Activated naive CD4-positive, alpha-beta T cell treated with anti-CD3 and anti-CD28 coated beads, Interleukin-2, amount 10 ng/mL, durations not matched to agents 7 days and 5 days (primary cell): ENCODE data around the gene TMEM247.

Source experiments
- CTCF ChIA-PET: fragments of 350-600 bp; sonication (Branson Sonifier 250); formaldehyde crosslinking; loops from one replicate; lab custom pipeline; 2021; ENCODE audit warnings: antibody characterized with exemption; lab: Charles Lee
- DNase-seq: peaks from one replicate; pipeline ENCODE4 v3.0.0-alpha.2; 2020
- H3K27ac Mint-ChIP-seq: one replicate; pipeline ENCODE4 v1.8.0; 2021; ENCODE audit warnings: mild to moderate bottlenecking, moderate library complexity, mixed read lengths
- H3K27me3 Mint-ChIP-seq: one replicate; pipeline ENCODE4 v1.8.0; 2021; ENCODE audit warnings: mild to moderate bottlenecking, mixed read lengths
- H3K36me3 Mint-ChIP-seq: one replicate; pipeline ENCODE4 v1.8.0; 2021; ENCODE audit warnings: mixed read lengths
- H3K4me1 Mint-ChIP-seq: one replicate; pipeline ENCODE4 v1.8.0; 2021; ENCODE audit warnings: mixed read lengths
- H3K4me3 Mint-ChIP-seq: one replicate; pipeline ENCODE4 v1.8.0; 2021; ENCODE audit warnings: mild to moderate bottlenecking, moderate library complexity, mixed read lengths
- H3K9me3 Mint-ChIP-seq: one replicate; pipeline ENCODE4 v1.8.0; 2021; ENCODE audit warnings: mixed read lengths

Gene TMEM247

DNA sequence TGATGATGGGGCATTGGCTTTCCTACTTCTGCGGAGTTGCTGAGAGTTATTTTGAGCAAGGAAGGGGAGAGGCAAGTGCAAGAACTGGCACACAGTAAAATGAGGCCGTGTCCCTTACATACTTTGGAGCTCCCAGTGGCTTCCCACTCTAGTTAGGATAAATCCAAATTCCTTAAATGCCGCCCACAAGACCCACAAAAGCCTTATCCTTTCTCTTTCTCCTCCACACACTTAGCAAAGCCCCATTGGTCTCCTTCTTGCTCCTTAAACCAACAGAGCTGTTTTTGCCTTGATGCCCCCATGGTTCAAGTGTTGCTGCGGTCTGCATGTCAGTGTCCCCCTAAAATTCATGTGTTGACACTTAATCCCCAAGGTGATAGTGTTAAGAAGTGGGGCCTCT lies 24.3 kb downstream of the TMEM247 start:
- Mint-ChIP-seq H3K27ac (no peak overlapping the region), H3K27me3 (peaks cover 10% of the 10 kb centered on the region), H3K4me3 (no peak overlapping the region), H3K36me3 (no peaks in the 10 kb centered on the region), H3K4me1 (peaks cover 15% of the 10 kb centered on the region), H3K9me3 (no peaks in the 10 kb centered on the region)
- no peak for DNase-seq
- CTCF ChIA-PET, result interaction anchor here (1.0 kb wide), 1 partner anchor 36 kb away, joined by 3 read pairs; no protein-coding TSS in a partner anchor

DNA sequence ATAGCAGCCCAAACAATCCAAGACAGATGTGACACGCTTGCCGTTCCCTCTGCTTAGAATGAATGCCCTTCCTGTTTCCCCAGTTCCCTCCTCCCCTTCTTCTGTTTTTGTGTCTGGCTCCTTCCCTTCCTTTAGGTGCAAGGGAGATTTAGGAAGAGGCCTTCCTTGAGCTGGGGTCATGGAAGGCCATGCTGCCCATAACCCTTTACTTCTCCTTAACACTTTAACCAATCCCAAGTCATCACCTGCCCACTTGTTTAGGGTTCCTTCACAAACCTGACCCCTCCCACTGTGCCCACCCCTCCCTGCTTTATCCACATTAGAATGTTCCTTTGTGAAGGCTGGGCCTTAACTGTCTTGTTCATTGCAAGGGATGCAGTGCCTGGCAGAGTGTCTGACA lies 24.9 kb downstream of the TMEM247 start:
- CTCF ChIA-PET, result no interaction called here
- H3K27ac Mint-ChIP-seq, result no peak overlapping the region

GRCh38 chr2:46504685-46505471 lies 25.5 kb downstream of the TMEM247 start:
- Mint-ChIP-seq H3K27me3 (peaks cover 4% of the 10 kb centered on the region), H3K4me3 (no peak overlapping the region), H3K4me1 (peaks cover 9% of the 10 kb centered on the region), H3K36me3 (no peaks in the 10 kb centered on the region), H3K27ac (no peak overlapping the region), H3K9me3 (no peaks in the 10 kb centered on the region)
- DNase-seq, result no peak
- CTCF ChIA-PET, result no interaction called here

More for the DNA sequence above, 24.9 kb downstream of the TMEM247 start:
- H3K27me3 Mint-ChIP-seq, result peaks cover 10% of the 10 kb centered on the region
- H3K9me3 Mint-ChIP-seq, result no peaks in the 10 kb centered on the region
- H3K36me3 Mint-ChIP-seq, result no peaks in the 10 kb centered on the region
- peaks cover 14% of the 10 kb centered on the region for H3K4me1 Mint-ChIP-seq
- DNase-seq, result no peak
- no peak overlapping the region for H3K4me3 Mint-ChIP-seq

DNA sequence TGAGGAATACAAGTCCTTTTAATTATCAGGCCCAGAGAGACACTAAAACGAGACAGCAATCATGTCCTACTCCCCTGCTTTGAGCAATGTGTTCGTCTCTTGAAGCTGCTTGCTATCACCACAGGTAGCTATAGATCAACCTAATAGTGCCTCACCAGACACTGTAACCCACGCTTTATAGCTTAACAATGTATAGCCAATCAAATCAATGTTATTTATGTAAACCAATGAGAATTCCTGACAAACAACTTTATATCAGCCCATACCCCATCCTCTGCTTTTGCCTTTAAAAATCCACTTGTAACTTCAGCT lies 26.1 kb downstream of the TMEM247 start:
- no peak overlapping the region for H3K4me3 Mint-ChIP-seq
- no peaks in the 10 kb centered on the region for H3K36me3 Mint-ChIP-seq
- CTCF ChIA-PET, result no interaction called here
- H3K27me3 Mint-ChIP-seq, result no peaks in the 10 kb centered on the region
- H3K27ac Mint-ChIP-seq, result no peak overlapping the region
- H3K9me3 Mint-ChIP-seq, result no peaks in the 10 kb centered on the region
- no peak for DNase-seq
- H3K4me1 Mint-ChIP-seq, result peaks cover 3% of the 10 kb centered on the region

- Mint-ChIP-seq H3K27me3 (no peaks in the 10 kb centered on the region), H3K36me3 (no peaks in the 10 kb centered on the region), H3K9me3 (no peaks in the 10 kb centered on the region), H3K4me3 (no peak overlapping the region), H3K27ac (no peak overlapping the region), H3K4me1 (peaks cover 3% of the 10 kb centered on the region)
- CTCF ChIA-PET, result no interaction called here
- no peak for DNase-seq
These were observed 26.9 kb downstream of the TMEM247 start for GRCh38 chr2:46506131-46506706.

DNA sequence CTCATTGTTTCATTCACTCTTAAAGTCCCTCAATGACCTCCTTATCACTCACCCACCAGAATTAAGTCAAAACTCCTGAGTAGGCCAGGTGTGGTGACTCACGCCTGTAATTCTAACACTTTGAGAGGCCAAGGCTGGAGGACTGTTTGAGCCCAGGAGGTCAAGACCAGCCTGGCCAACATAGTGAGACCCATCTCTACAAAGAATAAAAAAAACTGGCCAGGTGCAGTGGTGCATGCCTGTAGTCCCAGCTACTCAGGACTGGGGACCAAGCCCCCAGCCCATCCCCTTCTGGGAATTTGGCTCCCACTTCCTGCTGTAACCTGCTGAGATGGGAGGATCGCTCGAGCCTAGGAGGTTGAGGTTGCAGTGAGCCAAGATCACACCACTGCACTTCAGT lies 28.9 kb downstream of the TMEM247 start:
- no peaks in the 10 kb centered on the region for H3K9me3 Mint-ChIP-seq
- no peak overlapping the region for H3K4me3 Mint-ChIP-seq
- DNase-seq, result no peak
- H3K27me3 Mint-ChIP-seq, result no peaks in the 10 kb centered on the region
- H3K27ac Mint-ChIP-seq, result no peak overlapping the region
- CTCF ChIA-PET, result interaction anchor here (1.0 kb wide), 1 partner anchor 29 kb away, joined by 3 read pairs; no protein-coding TSS in a partner anchor
- H3K4me1 Mint-ChIP-seq, result peaks cover 11% of the 10 kb centered on the region
- no peaks in the 10 kb centered on the region for H3K36me3 Mint-ChIP-seq

DNA sequence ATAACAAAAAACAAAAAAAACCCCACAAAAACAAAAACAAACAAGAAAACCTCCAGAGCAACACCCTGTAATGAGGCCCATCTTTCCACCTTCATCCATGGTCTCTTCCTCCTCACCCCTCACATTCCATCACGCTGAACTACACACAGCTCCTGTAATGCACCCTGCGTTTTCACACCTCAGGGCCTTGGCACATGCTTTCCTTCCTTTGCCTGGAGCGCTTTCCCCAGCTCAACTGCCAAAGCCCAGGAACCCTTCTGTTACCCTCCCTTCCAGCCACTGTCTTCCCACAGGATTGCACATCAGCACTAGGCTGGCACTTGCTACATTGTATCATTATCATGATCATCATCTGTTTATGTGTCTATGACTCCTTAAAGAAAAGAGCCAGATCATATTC lies 29.4 kb downstream of the TMEM247 start:
- Mint-ChIP-seq H3K9me3 (no peaks in the 10 kb centered on the region), H3K27me3 (no peaks in the 10 kb centered on the region), H3K36me3 (no peaks in the 10 kb centered on the region), H3K27ac (no peak overlapping the region), H3K4me3 (no peak overlapping the region), H3K4me1 (peaks cover 11% of the 10 kb centered on the region)
- DNase-seq, result no peak
- CTCF ChIA-PET, result interaction anchor here (1.0 kb wide), 1 partner anchor 29 kb away, joined by 3 read pairs; no protein-coding TSS in a partner anchor

- Mint-ChIP-seq H3K36me3 (peaks cover 5% of the 10 kb centered on the region), H3K4me1 (peaks cover 11% of the 10 kb centered on the region), H3K9me3 (peaks cover 5% of the 10 kb centered on the region), H3K27ac (no peak overlapping the region), H3K4me3 (no peak overlapping the region), H3K27me3 (peaks cover 4% of the 10 kb centered on the region)
- no peak for DNase-seq
- CTCF ChIA-PET, result no interaction called here
These were observed 30.4 kb downstream of the TMEM247 start for GRCh38 chr2:46509804-46510203.

- H3K4me3 Mint-ChIP-seq, result no peak overlapping the region
- peaks cover 11% of the 10 kb centered on the region for H3K4me1 Mint-ChIP-seq
- DNase-seq, result no peak
- peaks cover 4% of the 10 kb centered on the region for H3K27me3 Mint-ChIP-seq
- no peak overlapping the region for H3K27ac Mint-ChIP-seq
- CTCF ChIA-PET, result no interaction called here
- H3K9me3 Mint-ChIP-seq, result peaks cover 13% of the 10 kb centered on the region
- H3K36me3 Mint-ChIP-seq, result peaks cover 8% of the 10 kb centered on the region
These were observed 31.3 kb downstream of the TMEM247 start for GRCh38 chr2:46510598-46511177.

- peaks cover 8% of the 10 kb centered on the region for H3K36me3 Mint-ChIP-seq
- CTCF ChIA-PET, result no interaction called here
- peaks cover 4% of the 10 kb centered on the region for H3K27me3 Mint-ChIP-seq
- no peak overlapping the region for H3K27ac Mint-ChIP-seq
- no peak overlapping the region for H3K4me3 Mint-ChIP-seq
- H3K9me3 Mint-ChIP-seq, result peaks cover 25% of the 10 kb centered on the region
- no peak for DNase-seq
- peaks cover 11% of the 10 kb centered on the region for H3K4me1 Mint-ChIP-seq
These were observed 32.8 kb downstream of the TMEM247 start for GRCh38 chr2:46512185-46512584.

DNA sequence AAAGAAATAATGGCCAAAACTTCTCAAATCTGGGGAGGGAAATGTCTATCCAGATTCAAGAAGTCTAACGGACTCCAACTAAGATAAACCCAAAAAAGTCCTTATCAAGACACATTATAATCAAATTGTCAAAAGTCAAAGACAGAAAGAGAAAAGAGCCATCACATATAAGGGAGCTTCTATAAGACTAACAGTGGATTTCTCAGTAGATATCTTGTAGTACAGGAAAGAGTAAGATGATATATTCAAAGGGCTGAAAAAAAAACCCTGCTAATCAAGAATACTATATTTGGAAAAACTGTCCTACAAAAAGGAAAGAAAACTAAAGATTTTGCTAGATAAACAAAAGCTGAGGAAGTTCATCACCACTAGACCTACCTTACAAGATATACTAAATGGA lies 35.4 kb downstream of the TMEM247 start:
- Mint-ChIP-seq H3K4me1 (peaks cover 8% of the 10 kb centered on the region), H3K27ac (no peak overlapping the region), H3K27me3 (peaks cover 4% of the 10 kb centered on the region), H3K4me3 (no peak overlapping the region), H3K9me3 (peaks cover 29% of the 10 kb centered on the region), H3K36me3 (peaks cover 9% of the 10 kb centered on the region)
- CTCF ChIA-PET, result no interaction called here
- no peak for DNase-seq

DNA sequence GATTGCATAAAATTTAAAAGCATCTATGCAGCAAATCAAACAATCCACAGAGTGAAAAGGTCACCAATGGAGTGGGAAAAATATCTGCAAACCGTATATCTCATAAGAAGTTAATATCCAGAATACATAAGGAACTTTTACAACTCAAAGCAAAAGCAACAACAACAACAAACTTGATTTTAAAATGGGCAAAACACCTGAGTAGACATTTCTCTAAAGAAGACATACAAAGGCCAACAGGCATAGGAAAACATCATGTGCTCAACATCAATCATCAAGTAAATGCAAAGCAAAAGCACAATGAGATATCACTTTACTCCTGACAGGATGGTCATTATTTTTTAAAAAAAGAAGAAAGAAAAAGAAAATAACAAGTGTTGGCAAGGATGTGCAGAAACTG lies 38.1 kb downstream of the TMEM247 start:
- CTCF ChIA-PET, result no interaction called here
- Mint-ChIP-seq H3K4me3 (no peak overlapping the region), H3K36me3 (peaks cover 9% of the 10 kb centered on the region), H3K9me3 (peaks cover 29% of the 10 kb centered on the region), H3K4me1 (no peaks in the 10 kb centered on the region), H3K27me3 (peaks cover 4% of the 10 kb centered on the region), H3K27ac (no peak overlapping the region)
- no peak for DNase-seq

- H3K36me3 Mint-ChIP-seq, result peaks cover 9% of the 10 kb centered on the region
- no peak overlapping the region for H3K27ac Mint-ChIP-seq
- H3K9me3 Mint-ChIP-seq, result peaks cover 29% of the 10 kb centered on the region
- H3K4me1 Mint-ChIP-seq, result no peaks in the 10 kb centered on the region
- no peak for DNase-seq
- H3K27me3 Mint-ChIP-seq, result peaks cover 4% of the 10 kb centered on the region
- no peak overlapping the region for H3K4me3 Mint-ChIP-seq
- CTCF ChIA-PET, result no interaction called here
These were observed 39.5 kb downstream of the TMEM247 start for GRCh38 chr2:46518861-46519260.

DNA sequence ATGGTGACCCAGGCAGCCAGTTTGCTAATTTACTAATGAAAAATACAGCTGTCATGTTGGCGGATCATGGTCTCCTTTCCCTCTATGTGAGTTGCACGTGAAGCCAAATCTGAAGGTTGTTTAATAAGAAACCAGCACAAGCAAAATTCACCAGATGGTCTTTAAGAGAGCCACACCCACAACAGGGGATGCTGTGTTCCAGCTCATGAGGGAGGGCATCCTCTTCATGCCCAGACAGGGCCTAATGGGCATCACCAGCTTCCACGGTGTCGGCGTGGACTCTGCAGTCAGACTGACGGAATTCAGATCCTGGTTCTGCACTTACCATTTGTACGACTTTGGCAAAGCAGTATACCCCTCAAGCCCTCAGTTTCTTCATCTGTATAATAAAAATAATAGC lies 39.9 kb downstream of the TMEM247 start:
- Mint-ChIP-seq H3K4me3 (no peak overlapping the region), H3K4me1 (no peaks in the 10 kb centered on the region), H3K27me3 (peaks cover 3% of the 10 kb centered on the region), H3K36me3 (peaks cover 9% of the 10 kb centered on the region), H3K27ac (no peak overlapping the region), H3K9me3 (peaks cover 29% of the 10 kb centered on the region)
- DNase-seq, result no peak
- CTCF ChIA-PET, result no interaction called here
